Immature natural killer cell (primary cell): ENCODE measurements around the gene GNPDA1. TPM values are rescaled to one million over a fixed set of nuclear protein-coding genes. Genes with fewer than 3 reads are reported as not detected.
A peak's percentile ranks its signal among the peaks of the same experiment; 100 is the strongest.

Source experiments
- DNase-seq, 3 donors: peaks; one replicate each; pipeline ENCODE4 v3.0.0; 2022; ENCODE audit warnings: mixed read lengths in 1 of 3
- H3K27ac Mint-ChIP-seq, 6 donors: one replicate each; pipeline ENCODE4 v1.8.0; 2020; ENCODE audit warnings: mixed read lengths in 6 of 6, mild to moderate bottlenecking in 5 of 6, inconsistent platforms in 4 of 6, moderate library complexity in 3 of 6
- H3K27me3 Mint-ChIP-seq, 3 donors: one replicate each; pipeline ENCODE4 v1.8.0; 2020 to 2021; ENCODE audit warnings: low read depth in 3 of 3, mild to moderate bottlenecking in 3 of 3, mixed read lengths in 3 of 3, moderate library complexity in 3 of 3, inconsistent platforms in 1 of 3
- H3K36me3 Mint-ChIP-seq, 3 donors: one replicate each; pipeline ENCODE4 v1.8.0; 2020; ENCODE audit warnings: mixed read lengths in 3 of 3, inconsistent platforms in 2 of 3, mild to moderate bottlenecking in 2 of 3
- H3K4me1 Mint-ChIP-seq, 2 donors: one replicate each; pipeline ENCODE4 v1.8.0; 2020; ENCODE audit warnings: inconsistent platforms in 2 of 2, mild to moderate bottlenecking in 2 of 2, mixed read lengths in 2 of 2, moderate library complexity in 1 of 2
- H3K4me3 Mint-ChIP-seq, 5 donors: one replicate each; pipeline ENCODE4 v1.8.0; 2020; ENCODE audit warnings: mild to moderate bottlenecking in 5 of 5, mixed read lengths in 5 of 5, inconsistent platforms in 3 of 5, moderate library complexity in 3 of 5
- H3K9me3 Mint-ChIP-seq, 6 donors: one replicate each; pipeline ENCODE4 v1.8.0; 2020; ENCODE audit warnings: mild to moderate bottlenecking in 6 of 6, mixed read lengths in 6 of 6, inconsistent platforms in 4 of 6, moderate library complexity in 3 of 6
- polyA plus RNA-seq, 3 donors: library from polyadenylated mRNA; unstranded; fragments of 300-500 nt; fragmentation: Illumina TruSeq; gene quantifications; one replicate each; pipeline ENCODE4 v1.2.3, GENCODE V29; 2021

GNPDA1 gene
- polyA plus RNA-seq, 3 donors from 2014 or later, result 17.5 to 35.9 (median 28.4) TPM

DNA sequence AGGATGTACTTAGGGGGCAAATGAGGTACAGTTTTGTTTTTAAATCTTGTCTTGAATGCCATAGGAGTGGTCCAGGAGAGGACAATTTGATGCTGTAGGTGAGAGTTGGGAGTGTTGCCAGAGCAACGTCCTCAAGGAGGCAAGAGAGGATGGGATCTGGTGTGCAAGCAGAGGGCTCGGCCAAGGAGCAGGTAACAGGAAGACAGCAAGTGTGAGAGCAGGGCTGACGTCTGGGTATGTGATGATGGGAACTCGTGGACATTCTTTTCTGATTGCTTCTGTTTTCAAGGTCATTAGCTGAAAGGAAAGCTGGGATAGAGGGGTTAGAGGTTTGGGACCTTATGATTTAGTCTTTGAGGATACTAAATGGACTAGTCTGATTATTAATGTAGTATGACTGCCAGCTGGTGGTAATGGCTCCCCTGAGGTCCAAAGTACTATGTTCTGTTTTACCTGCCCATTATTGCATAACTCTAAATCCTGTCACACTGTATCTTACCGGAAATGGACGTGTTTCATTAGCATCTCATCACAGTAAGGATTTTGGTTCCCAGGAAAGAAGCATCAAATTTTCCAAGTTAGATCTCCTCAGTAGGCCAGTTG, 15.4 kb downstream of the GNPDA1 start:
- DNase-seq, result no peak
- no peaks in the 10 kb centered on the region for H3K27me3 Mint-ChIP-seq
- peaks cover 12 to 44% (median 34%) of the 10 kb centered on the region in 3 donors for H3K36me3 Mint-ChIP-seq
- H3K4me3 Mint-ChIP-seq, result no peak overlapping the region
- H3K4me1 Mint-ChIP-seq, result peaks cover under 1 to 2% of the 10 kb centered on the region in 2 donors
- H3K9me3 Mint-ChIP-seq, result no peaks in the 10 kb centered on the region
- H3K27ac Mint-ChIP-seq, result peak overlapping the region in 3 of 6 donors; percentile 23 to 60 (median 41)

DNA sequence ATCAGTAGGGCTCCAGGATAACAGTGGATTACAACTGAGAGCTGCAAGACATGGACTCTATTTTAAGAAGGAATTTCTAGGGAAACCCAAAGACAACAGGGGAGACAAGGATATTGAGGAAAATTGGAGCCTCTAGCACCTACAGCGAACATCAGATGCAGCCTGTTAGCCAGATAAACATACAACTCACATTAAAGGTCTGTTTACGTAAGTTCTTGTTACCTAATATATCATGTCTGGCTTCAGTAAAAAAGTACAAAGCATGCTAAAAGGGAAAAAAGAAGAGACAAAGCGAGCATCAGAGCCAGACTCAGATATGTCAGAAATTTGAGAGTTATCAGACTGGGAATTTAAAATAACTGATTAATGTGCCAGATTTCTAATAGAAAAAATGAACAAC, 17.2 kb downstream of the GNPDA1 start:
- DNase-seq, result no peak
- Mint-ChIP-seq H3K36me3 (peaks cover 12 to 39% (median 32%) of the 10 kb centered on the region in 3 donors), H3K9me3 (no peaks in the 10 kb centered on the region), H3K4me1 (peaks cover 3 to 5% of the 10 kb centered on the region in 2 donors), H3K4me3 (no peak overlapping the region), H3K27me3 (no peaks in the 10 kb centered on the region), H3K27ac (no peak overlapping the region)

- Mint-ChIP-seq H3K27ac (no peak overlapping the region), H3K9me3 (no peaks in the 10 kb centered on the region), H3K27me3 (no peaks in the 10 kb centered on the region), H3K4me3 (no peak overlapping the region), H3K4me1 (peaks cover 3 to 5% of the 10 kb centered on the region in 2 donors), H3K36me3 (peaks cover 12 to 38% (median 26%) of the 10 kb centered on the region in 3 donors)
- no peak for DNase-seq
Observed at GRCh38 chr5:141994511-141995136, 18.2 kb downstream of the GNPDA1 start.

GRCh38 chr5:141992349-141992963, 20.4 kb downstream of the GNPDA1 start:
- no peak overlapping the region for H3K4me3 Mint-ChIP-seq
- H3K9me3 Mint-ChIP-seq, result no peaks in the 10 kb centered on the region
- H3K27me3 Mint-ChIP-seq, result no peaks in the 10 kb centered on the region
- peaks cover 3 to 5% of the 10 kb centered on the region in 2 donors for H3K4me1 Mint-ChIP-seq
- no peak overlapping the region for H3K27ac Mint-ChIP-seq
- peak; percentile 52 to 64 (median 54) for DNase-seq
- peaks cover 16 to 34% (median 25%) of the 10 kb centered on the region in 3 donors for H3K36me3 Mint-ChIP-seq

GRCh38 chr5:141989720-141990119, 23.1 kb downstream of the GNPDA1 start:
- H3K4me1 Mint-ChIP-seq, result peaks cover 3 to 18% of the 10 kb centered on the region in 2 donors
- H3K9me3 Mint-ChIP-seq, result no peaks in the 10 kb centered on the region
- no peak overlapping the region for H3K27ac Mint-ChIP-seq
- H3K27me3 Mint-ChIP-seq, result no peaks in the 10 kb centered on the region
- no peak for DNase-seq
- H3K4me3 Mint-ChIP-seq, result no peak overlapping the region
- H3K36me3 Mint-ChIP-seq, result peaks cover 22 to 39% (median 29%) of the 10 kb centered on the region in 3 donors

- H3K9me3 Mint-ChIP-seq, result no peaks in the 10 kb centered on the region
- no peak for DNase-seq
- H3K27me3 Mint-ChIP-seq, result peaks cover 0 to 2% (median 0%) of the 10 kb centered on the region in 3 donors
- H3K4me3 Mint-ChIP-seq, result no peak overlapping the region
- H3K4me1 Mint-ChIP-seq, result peaks cover 0 to 13% of the 10 kb centered on the region in 2 donors
- peaks cover 27 to 44% (median 36%) of the 10 kb centered on the region in 3 donors for H3K36me3 Mint-ChIP-seq
- H3K27ac Mint-ChIP-seq, result peak overlapping the region in 2 of 6 donors; percentile 24 to 43
Observed at GRCh38 chr5:141986072-141986471, 26.8 kb downstream of the GNPDA1 start.

DNA sequence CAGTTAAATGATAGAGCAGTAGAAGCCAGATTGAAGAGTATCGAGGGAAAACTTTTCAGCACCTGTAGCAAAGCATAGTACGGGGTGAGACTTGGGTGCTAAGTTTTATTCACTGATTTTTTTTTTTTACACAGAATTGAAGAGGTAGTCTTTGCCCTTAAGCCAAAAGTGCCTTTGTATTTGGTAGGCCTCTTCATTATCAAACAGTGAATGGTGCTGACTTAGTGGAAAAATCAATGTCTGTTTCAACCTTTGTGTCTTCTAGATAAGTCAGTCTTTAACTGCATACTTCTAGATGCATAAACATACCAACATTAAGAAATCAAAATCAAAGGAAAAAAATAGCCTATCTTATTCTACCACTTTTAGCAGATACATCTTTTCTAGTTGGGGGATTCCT, 30.2 kb downstream of the GNPDA1 start:
- H3K9me3 Mint-ChIP-seq, result no peaks in the 10 kb centered on the region
- no peak overlapping the region for H3K4me3 Mint-ChIP-seq
- DNase-seq, result no peak
- peaks cover 25 to 63% (median 48%) of the 10 kb centered on the region in 3 donors for H3K36me3 Mint-ChIP-seq
- H3K27me3 Mint-ChIP-seq, result peaks cover 0 to 2% (median 0%) of the 10 kb centered on the region in 3 donors
- peaks cover 2 to 13% of the 10 kb centered on the region in 2 donors for H3K4me1 Mint-ChIP-seq
- no peak overlapping the region for H3K27ac Mint-ChIP-seq

- Mint-ChIP-seq H3K4me1 (peaks cover 6 to 21% of the 10 kb centered on the region in 2 donors), H3K9me3 (no peaks in the 10 kb centered on the region), H3K27ac (no peak overlapping the region), H3K36me3 (peaks cover 23 to 54% (median 41%) of the 10 kb centered on the region in 3 donors), H3K27me3 (peaks cover 0 to 2% (median 1%) of the 10 kb centered on the region in 3 donors), H3K4me3 (no peak overlapping the region)
- no peak for DNase-seq
Observed at GRCh38 chr5:141978389-141978788, 34.4 kb downstream of the GNPDA1 start.

- Mint-ChIP-seq H3K4me1 (peaks cover 6 to 21% of the 10 kb centered on the region in 2 donors), H3K27me3 (peaks cover 0 to 2% (median 0%) of the 10 kb centered on the region in 3 donors), H3K4me3 (no peak overlapping the region), H3K9me3 (no peaks in the 10 kb centered on the region), H3K36me3 (peaks cover 17 to 39% (median 26%) of the 10 kb centered on the region in 3 donors), H3K27ac (peak overlapping the region in 3 of 6 donors; percentile 6 to 34 (median 11))
- no peak for DNase-seq
Observed at GRCh38 chr5:141976176-141976575, 36.7 kb downstream of the GNPDA1 start.

DNA sequence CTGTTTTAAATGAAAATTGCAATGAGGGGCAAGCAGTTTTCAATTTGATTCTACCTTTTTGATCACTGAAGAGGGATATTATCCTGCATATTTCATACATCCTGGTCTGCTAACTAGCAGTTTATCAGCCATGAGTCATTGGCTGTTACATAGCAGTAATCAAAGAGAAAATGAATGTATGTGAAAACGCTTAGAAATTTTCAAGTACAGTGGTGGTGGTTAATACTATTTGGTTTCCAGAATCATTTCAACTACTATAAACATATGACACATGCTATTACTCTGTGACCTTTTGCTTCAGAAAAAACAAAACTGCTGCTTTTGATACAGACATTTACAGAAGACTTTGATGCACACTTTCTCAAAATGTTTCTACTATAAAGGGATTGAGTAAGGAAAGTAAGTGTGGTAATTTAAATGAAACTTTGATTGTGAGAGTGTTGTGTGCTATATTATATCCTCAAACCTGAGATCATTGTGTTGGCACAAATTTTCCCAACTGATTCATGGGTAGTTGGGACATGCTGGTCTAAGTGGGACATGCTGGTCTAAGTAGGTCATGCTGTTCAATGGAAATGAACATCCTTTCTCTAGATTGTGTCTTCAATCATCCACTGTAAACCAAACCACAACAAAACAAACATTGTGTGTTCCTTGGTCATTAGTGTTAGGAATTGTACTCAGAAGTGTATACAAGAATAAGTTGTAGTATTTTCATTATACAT, 38.8 kb downstream of the GNPDA1 start:
- peaks cover 0 to 2% (median 2%) of the 10 kb centered on the region in 3 donors for H3K27me3 Mint-ChIP-seq
- H3K9me3 Mint-ChIP-seq, result no peaks in the 10 kb centered on the region
- H3K36me3 Mint-ChIP-seq, result peaks cover 15 to 27% (median 17%) of the 10 kb centered on the region in 3 donors
- DNase-seq, result no peak
- no peak overlapping the region for H3K4me3 Mint-ChIP-seq
- peak overlapping the region in 1 of 6 donors; percentile 5 for H3K27ac Mint-ChIP-seq
- H3K4me1 Mint-ChIP-seq, result peaks cover 21 to 39% of the 10 kb centered on the region in 2 donors

DNA sequence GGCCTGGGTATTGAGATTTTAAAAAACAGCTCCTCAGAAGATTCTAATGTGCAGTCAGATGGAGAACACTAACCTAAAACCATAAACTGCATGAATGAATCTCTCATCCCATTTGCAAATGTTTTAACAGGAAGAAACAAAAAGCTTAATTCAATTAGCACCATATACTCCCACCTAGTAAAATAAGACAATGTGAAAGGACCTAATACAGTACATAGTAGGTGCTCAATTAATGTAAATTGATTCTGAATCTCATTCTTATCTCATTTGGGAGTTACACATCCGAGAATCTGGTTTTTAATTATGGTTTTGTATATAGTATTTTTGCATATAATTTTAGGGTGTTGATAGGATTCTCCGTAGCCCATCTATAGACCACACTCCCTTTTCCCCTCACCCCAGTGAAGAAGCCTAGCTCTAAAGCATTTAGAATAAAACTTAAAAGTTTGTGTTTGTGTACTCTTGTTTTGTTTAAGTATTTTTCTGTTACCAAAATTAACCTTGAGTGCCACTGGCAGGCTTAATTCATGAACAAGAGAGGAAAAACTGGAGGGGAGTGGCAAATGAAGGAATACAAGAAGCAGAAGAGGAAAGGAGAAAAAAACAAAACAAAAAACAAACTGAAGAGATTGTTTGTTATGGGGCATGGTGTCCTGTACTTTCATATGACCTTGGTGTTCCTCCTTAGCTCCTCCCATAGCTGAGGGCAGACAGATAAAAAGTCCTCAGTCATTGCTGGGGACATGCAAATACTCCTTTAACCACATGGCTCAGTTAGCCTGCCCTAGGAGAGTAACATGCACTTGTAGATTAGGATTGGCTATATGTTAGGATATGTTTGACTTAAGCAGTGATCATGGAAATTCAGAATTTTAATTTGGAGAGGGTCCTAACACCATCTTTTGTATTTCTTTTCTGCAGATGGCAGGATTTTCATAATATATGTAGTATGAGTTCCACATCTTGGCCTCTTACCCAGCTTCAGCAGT, 42.8 kb downstream of the GNPDA1 start:
- peaks cover 6 to 12% (median 11%) of the 10 kb centered on the region in 3 donors for H3K36me3 Mint-ChIP-seq
- H3K4me3 Mint-ChIP-seq, result peak overlapping the region; percentile 91 to 95 (median 95)
- peaks cover 2 to 8% (median 2%) of the 10 kb centered on the region in 3 donors for H3K27me3 Mint-ChIP-seq
- H3K27ac Mint-ChIP-seq, result peak overlapping the region; percentile 95 to 98 (median 97)
- no peaks in the 10 kb centered on the region for H3K9me3 Mint-ChIP-seq
- peaks cover 34 to 51% of the 10 kb centered on the region in 2 donors for H3K4me1 Mint-ChIP-seq
- peak in 1 of 3 donors; percentile 11 for DNase-seq

DNA sequence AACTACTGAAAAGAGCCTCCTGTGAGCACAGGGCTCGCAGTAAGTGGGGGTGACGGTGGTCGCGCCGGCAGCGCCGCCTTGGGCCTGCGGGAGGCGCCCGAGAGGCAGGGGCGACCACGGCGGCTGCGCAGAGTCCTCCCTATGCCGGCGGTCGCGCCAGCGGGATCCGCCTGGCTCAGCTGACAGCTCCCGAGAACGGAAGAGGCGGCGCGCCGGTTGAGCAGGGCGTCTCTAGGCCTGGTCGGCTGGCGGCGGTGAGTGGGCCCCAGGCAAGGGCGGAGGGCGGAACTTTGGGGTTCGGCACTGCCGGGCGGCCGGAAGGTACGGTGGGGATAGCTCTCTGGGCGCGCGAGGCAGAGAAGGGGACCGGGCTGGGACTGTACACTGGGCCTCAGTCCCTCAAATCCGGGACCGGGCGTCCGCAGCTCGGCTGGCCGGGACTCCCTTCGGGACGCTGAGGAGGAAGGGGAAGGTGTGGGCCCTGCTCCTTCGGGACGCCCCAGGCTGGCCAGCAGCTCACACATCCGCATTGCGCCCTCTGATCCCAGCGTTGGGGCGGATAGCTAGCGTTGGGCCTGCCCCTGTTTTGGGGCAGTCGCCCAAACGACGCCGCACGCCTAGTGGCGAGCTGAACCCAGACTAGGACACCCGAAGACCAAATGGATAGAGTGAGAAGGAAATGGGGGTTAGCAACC, 43.8 kb downstream of the GNPDA1 start, which contains the start of gene RNF14:
Gene RNF14 (plus strand): TSS at position 192 of the 695 bp plus-strand sequence. CDS start 4,484 bp downstream, outside the sequence.
- Mint-ChIP-seq H3K4me3 (peak within 1 kb of the TSS; percentile 91 to 95 (median 95)), H3K27ac (peak within 1 kb of the TSS; percentile 95 to 98 (median 97)), H3K36me3 (peaks cover 0 to 4% (median 2%) of the 10 kb centered on the region in 3 donors), H3K4me1 (peaks cover 33 to 43% of the 10 kb centered on the region in 2 donors), H3K9me3 (no peaks in the 10 kb centered on the region), H3K27me3 (peaks cover 2 to 8% (median 2%) of the 10 kb centered on the region in 3 donors)
- DNase-seq, result peak; percentile 94 to 95 (median 94)
